ENCODE results near the gene CHPF2. TPM values are rescaled to one million over a fixed set of nuclear protein-coding genes. Genes with fewer than 3 reads are reported as not detected.

Gene CHPF2
- total RNA-seq, result 10 to 100 TPM; 47.8 to 48.6 TPM
- polyA plus RNA-seq, result 10 to 100 TPM; 16.8 to 20.1 (median 17.6) TPM
- total RNA-seq, result 63.5 to 186 (median 152) reads per million in 6 experiments

- POLR2A ChIA-PET, result interaction anchor here (0.6 to 4.0 kb wide), 5 partner anchors 11 to 41 kb away, joined by 3 to 26 read pairs (median 4); no protein-coding TSS in a partner anchor
- H3K4me1 Mint-ChIP-seq, result peaks cover 22 to 52% (median 41%) of the 10 kb centered on the region in 4 donors
- DNase-seq (peak; percentile 75 to 92 (median 86)), ATAC-seq (peak; percentile 87 to 90)
- peak within 1 kb of the TSS; percentile 95 to 99 (median 96) for H3K27ac Mint-ChIP-seq
- no peaks in the 10 kb centered on the region for H3K27me3 Mint-ChIP-seq
- no peaks in the 10 kb centered on the region for H3K9me3 Mint-ChIP-seq
- H3K36me3 Mint-ChIP-seq, result peaks cover 0 to 22% (median 0%) of the 10 kb centered on the region in 3 donors
- peak within 1 kb of the TSS; percentile 95 to 100 (median 99) for H3K4me3 Mint-ChIP-seq
Measured at GRCh38 chr7:151232091-151232916, at the start of gene CHPF2. TSS of gene CHPF2 (plus strand) at chr7:151232483. CDS start at chr7:151234012, 1,529 bp downstream.

- Mint-ChIP-seq H3K4me1 (no peaks in the 10 kb centered on the region), H3K9me3 (peaks cover 0 to 2% (median 0%) of the 10 kb centered on the region in 9 donors), H3K36me3 (no peaks in the 10 kb centered on the region), H3K27me3 (peaks cover 0 to 9% (median 0%) of the 10 kb centered on the region in 5 donors), H3K27ac (no peak overlapping the region), H3K4me3 (no peak overlapping the region)
- POLR2A ChIA-PET, result no interaction called here
- ATAC-seq (no peak), DNase-seq (peak in 1 of 10 donors; percentile 52)
Measured at GRCh38 chr7:151185762-151186639, 46.3 kb upstream of the CHPF2 start.

- Mint-ChIP-seq H3K27ac (no peak within 1 kb of the TSS), H3K36me3 (no peaks in the 10 kb centered on the region), H3K4me1 (no peaks in the 10 kb centered on the region), H3K27me3 (peaks cover 0 to 7% (median 0%) of the 10 kb centered on the region in 5 donors), H3K9me3 (peaks cover 0 to 2% (median 0%) of the 10 kb centered on the region in 9 donors), H3K4me3 (no peak within 1 kb of the TSS)
- POLR2A ChIA-PET, result no interaction called here
- DNase-seq (peak in 1 of 10 donors; percentile 34), ATAC-seq (no peak)
Measured at GRCh38 chr7:151186640-151187408, 45.5 kb upstream of the CHPF2 start, which contains the start of gene ASB10. TSS of gene ASB10 (minus strand) at chr7:151187250. CDS start at chr7:151187130, 120 bp downstream.

GRCh38 chr7:151187409-151188251, 44.7 kb upstream of the CHPF2 start:
- H3K36me3 Mint-ChIP-seq, result no peaks in the 10 kb centered on the region
- no peak for ATAC-seq
- H3K4me1 Mint-ChIP-seq, result no peaks in the 10 kb centered on the region
- H3K9me3 Mint-ChIP-seq, result peaks cover 0 to 2% (median 0%) of the 10 kb centered on the region in 9 donors
- peak in 1 of 10 donors; percentile 46 for DNase-seq
- peaks cover 0 to 5% (median 0%) of the 10 kb centered on the region in 5 donors for H3K27me3 Mint-ChIP-seq
- H3K4me3 Mint-ChIP-seq, result no peak overlapping the region
- no peak overlapping the region for H3K27ac Mint-ChIP-seq
- POLR2A ChIA-PET, result no interaction called here

- POLR2A ChIA-PET, result no interaction called here
- no peak overlapping the region for H3K4me3 Mint-ChIP-seq
- H3K27ac Mint-ChIP-seq, result peak overlapping the region in 1 of 10 donors; percentile 11
- ATAC-seq, result no peak
- no peaks in the 10 kb centered on the region for H3K36me3 Mint-ChIP-seq
- H3K9me3 Mint-ChIP-seq, result peaks cover 0 to 2% (median 0%) of the 10 kb centered on the region in 9 donors
- DNase-seq, result peak in 1 of 10 donors; percentile 37
- no peaks in the 10 kb centered on the region for H3K4me1 Mint-ChIP-seq
- H3K27me3 Mint-ChIP-seq, result peaks cover 0 to 5% (median 0%) of the 10 kb centered on the region in 5 donors
Measured at GRCh38 chr7:151188252-151188542, 44.1 kb upstream of the CHPF2 start.

- DNase-seq, result no peak
- Mint-ChIP-seq H3K27me3 (peaks cover 0 to 5% (median 0%) of the 10 kb centered on the region in 5 donors), H3K27ac (no peak overlapping the region), H3K4me3 (no peak overlapping the region), H3K36me3 (no peaks in the 10 kb centered on the region), H3K9me3 (peaks cover 0 to 2% (median 0%) of the 10 kb centered on the region in 9 donors), H3K4me1 (peaks cover 0 to 2% (median under 1%) of the 10 kb centered on the region in 4 donors)
- ATAC-seq, result no peak
- POLR2A ChIA-PET, result no interaction called here
Measured at GRCh38 chr7:151189038-151189437, 43.2 kb upstream of the CHPF2 start.

GRCh38 chr7:151191544-151191943, 40.7 kb upstream of the CHPF2 start:
- no peak for DNase-seq
- POLR2A ChIA-PET, result no interaction called here
- no peak for ATAC-seq
- peaks cover 0 to 10% (median 3%) of the 10 kb centered on the region in 5 donors for H3K27me3 Mint-ChIP-seq
- H3K36me3 Mint-ChIP-seq, result no peaks in the 10 kb centered on the region
- H3K4me1 Mint-ChIP-seq, result peaks cover 0 to 12% (median 5%) of the 10 kb centered on the region in 4 donors
- H3K4me3 Mint-ChIP-seq, result no peak overlapping the region
- H3K27ac Mint-ChIP-seq, result no peak overlapping the region
- H3K9me3 Mint-ChIP-seq, result peaks cover 0 to 2% (median 0%) of the 10 kb centered on the region in 9 donors

GRCh38 chr7:151192002-151192539, 40.2 kb upstream of the CHPF2 start:
- Mint-ChIP-seq H3K4me3 (no peak overlapping the region), H3K27me3 (peaks cover 0 to 10% (median 3%) of the 10 kb centered on the region in 5 donors), H3K27ac (no peak overlapping the region), H3K36me3 (no peaks in the 10 kb centered on the region), H3K4me1 (peaks cover 0 to 12% (median 5%) of the 10 kb centered on the region in 4 donors), H3K9me3 (peaks cover 0 to 2% (median 0%) of the 10 kb centered on the region in 9 donors)
- ATAC-seq, result no peak
- no peak for DNase-seq
- POLR2A ChIA-PET, result no interaction called here

GRCh38 chr7:151193203-151193978, 38.9 kb upstream of the CHPF2 start:
- ATAC-seq (no peak), DNase-seq (no peak)
- Mint-ChIP-seq H3K4me1 (peaks cover 0 to 12% (median 5%) of the 10 kb centered on the region in 4 donors), H3K36me3 (no peaks in the 10 kb centered on the region), H3K4me3 (no peak overlapping the region), H3K9me3 (peaks cover 0 to 2% (median 0%) of the 10 kb centered on the region in 9 donors), H3K27ac (peak overlapping the region in 2 of 10 donors; percentile 80 to 82), H3K27me3 (peaks cover 0 to 8% (median 3%) of the 10 kb centered on the region in 5 donors)
- POLR2A ChIA-PET, result no interaction called here

GRCh38 chr7:151194188-151194587, 38.1 kb upstream of the CHPF2 start:
- Mint-ChIP-seq H3K36me3 (no peaks in the 10 kb centered on the region), H3K4me1 (peaks cover 0 to 12% (median 5%) of the 10 kb centered on the region in 4 donors), H3K27ac (peak overlapping the region in 2 of 10 donors; percentile 34 to 82), H3K27me3 (peaks cover 0 to 8% (median 3%) of the 10 kb centered on the region in 5 donors), H3K4me3 (no peak overlapping the region), H3K9me3 (peaks cover 0 to 2% (median 0%) of the 10 kb centered on the region in 9 donors)
- DNase-seq, result no peak
- peak in 1 of 2 donors; percentile 68 for ATAC-seq
- POLR2A ChIA-PET, result no interaction called here
